Brain microvascular endothelial cell (primary cell): ENCODE data around the gene MYOZ2.

Experiments used
- DNase-seq: peaks from one replicate; pipeline ENCODE4 v3.0.0-alpha.2; 2020
- H3K27ac ChIP-seq: fragments of 250-450 bp; sonication (Bioruptor Pico); 2 replicates; pipeline ENCODE4 v1.5.1; 2020; ENCODE audit warnings: mild to moderate bottlenecking, moderate library complexity
- H3K27me3 ChIP-seq: fragments of 250-450 bp; sonication (Bioruptor Pico); replicated peaks from 2 replicates; pipeline ENCODE4 v1.5.1; 2020; ENCODE audit warnings: mild to moderate bottlenecking
- H3K36me3 ChIP-seq: fragments of 250-450 bp; sonication (Bioruptor Pico); replicated peaks from 2 replicates; pipeline ENCODE4 v1.5.1; 2020; ENCODE audit warnings: mild to moderate bottlenecking
- H3K4me3 ChIP-seq: 2 replicates; pipeline ENCODE4 v1.5.1; 2011; ENCODE audit warnings: low read depth, mild to moderate bottlenecking, control low read depth, low read length, moderate library complexity
- in situ Hi-C: cut with HindIII; loops from 2 replicates; pipeline ENCODE4 v1.10.0; 2017; ENCODE audit warnings: low sequenced_read_pairs, low pct_ligation_motif_present
- TF ChIP-seq, protein P1 (sequence below): IDR thresholded peaks from 2 replicates; pipeline ENCODE4 v1.5.1; 2011; ENCODE audit warnings: low read depth, mild to moderate bottlenecking, moderate library complexity, low read length, control low read depth, inconsistent platforms; ENCODE audit errors: missing control alignments

The MYOZ2 gene

DNA sequence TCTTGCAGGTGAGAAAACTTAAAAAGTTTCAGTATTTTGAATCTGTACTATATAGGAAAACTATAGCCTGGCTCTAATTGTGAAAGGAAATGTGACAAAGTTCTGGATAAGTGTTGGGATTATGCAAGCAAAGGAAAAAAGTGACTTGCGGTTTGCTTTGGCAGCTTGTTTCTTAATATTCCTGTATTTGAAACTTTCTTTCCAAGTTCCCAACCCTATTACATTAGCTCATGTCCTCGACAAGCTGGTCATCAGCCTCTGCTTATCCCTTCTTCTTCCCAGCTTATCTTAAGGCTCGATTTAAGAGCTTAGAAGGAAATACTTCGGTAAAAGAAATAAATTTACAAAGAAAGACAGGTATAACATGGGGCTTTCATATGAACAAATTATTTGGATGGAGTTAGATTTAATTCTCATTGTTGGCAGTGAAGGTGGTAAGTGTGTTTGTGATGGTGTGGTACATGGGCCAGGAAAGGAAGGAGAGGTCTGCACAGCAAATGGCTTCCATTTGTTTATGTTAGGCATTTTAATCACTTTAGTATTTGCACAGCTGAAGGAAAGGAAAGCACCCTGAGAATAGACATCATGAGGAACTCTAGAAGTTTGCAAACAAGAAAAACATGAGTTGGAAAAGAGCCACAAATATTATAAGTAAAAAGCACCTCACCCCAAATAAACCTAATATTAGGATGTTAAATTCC, 5.1 kb upstream of the MYOZ2 start:
- Histone ChIP-seq H3K27ac (no peak overlapping the region), H3K4me3 (no peak overlapping the region), H3K27me3 (no peaks in the 10 kb centered on the region), H3K36me3 (no peaks in the 10 kb centered on the region)
- TF ChIP-seq, protein P1, sequence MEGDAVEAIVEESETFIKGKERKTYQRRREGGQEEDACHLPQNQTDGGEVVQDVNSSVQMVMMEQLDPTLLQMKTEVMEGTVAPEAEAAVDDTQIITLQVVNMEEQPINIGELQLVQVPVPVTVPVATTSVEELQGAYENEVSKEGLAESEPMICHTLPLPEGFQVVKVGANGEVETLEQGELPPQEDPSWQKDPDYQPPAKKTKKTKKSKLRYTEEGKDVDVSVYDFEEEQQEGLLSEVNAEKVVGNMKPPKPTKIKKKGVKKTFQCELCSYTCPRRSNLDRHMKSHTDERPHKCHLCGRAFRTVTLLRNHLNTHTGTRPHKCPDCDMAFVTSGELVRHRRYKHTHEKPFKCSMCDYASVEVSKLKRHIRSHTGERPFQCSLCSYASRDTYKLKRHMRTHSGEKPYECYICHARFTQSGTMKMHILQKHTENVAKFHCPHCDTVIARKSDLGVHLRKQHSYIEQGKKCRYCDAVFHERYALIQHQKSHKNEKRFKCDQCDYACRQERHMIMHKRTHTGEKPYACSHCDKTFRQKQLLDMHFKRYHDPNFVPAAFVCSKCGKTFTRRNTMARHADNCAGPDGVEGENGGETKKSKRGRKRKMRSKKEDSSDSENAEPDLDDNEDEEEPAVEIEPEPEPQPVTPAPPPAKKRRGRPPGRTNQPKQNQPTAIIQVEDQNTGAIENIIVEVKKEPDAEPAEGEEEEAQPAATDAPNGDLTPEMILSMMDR = no peak
- in situ Hi-C loops = no loop called here
- DNase-seq = no peak

DNA sequence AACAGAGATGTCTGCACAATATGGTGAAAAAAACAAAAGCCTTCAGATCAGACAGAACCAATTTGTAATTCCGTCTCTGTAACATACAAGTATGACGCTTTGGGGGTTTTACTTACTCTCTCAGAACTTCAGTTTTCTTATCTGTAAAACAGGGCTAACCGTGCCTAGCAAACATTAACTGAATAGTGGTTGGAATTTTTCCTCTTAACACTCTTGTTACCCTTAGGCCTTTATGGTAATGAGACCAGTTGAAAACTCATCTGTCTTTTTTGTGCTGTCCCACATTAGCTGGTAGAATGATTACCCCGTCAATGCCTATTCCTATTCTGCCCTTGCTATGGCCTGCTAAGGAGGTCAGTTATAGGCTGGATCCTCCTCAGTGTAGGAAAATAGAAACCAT, 4.5 kb upstream of the MYOZ2 start:
- no peak overlapping the region for H3K27ac ChIP-seq
- TF ChIP-seq, protein P1 = no peak
- DNase-seq = no peak
- in situ Hi-C loops = no loop called here
- no peaks in the 10 kb centered on the region for H3K36me3 ChIP-seq
- no peak overlapping the region for H3K4me3 ChIP-seq
- no peaks in the 10 kb centered on the region for H3K27me3 ChIP-seq

DNA sequence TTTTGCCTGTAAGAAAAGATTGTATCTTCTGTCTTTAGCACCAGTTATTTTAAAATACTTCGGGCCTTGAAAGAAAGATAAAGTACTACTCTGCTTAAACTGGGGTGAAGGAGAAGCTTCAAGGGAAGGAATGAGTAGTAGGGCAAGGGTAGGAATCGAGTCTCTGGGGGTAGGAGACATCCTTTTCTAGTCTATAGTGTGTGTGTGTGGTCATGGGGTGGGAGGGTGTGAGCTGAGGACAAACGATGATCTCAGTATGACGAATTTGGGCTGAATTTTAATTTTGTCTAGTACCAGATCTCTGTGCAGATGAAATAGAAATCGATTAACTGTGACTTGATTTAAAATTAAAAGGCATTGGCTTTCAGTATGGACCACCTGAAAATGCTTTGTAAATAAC, 3.3 kb upstream of the MYOZ2 start:
- H3K27me3 ChIP-seq = no peaks in the 10 kb centered on the region
- in situ Hi-C loops = no loop called here
- no peaks in the 10 kb centered on the region for H3K36me3 ChIP-seq
- TF ChIP-seq, protein P1 = no peak
- no peak overlapping the region for H3K27ac ChIP-seq
- no peak overlapping the region for H3K4me3 ChIP-seq
- no peak for DNase-seq

DNA sequence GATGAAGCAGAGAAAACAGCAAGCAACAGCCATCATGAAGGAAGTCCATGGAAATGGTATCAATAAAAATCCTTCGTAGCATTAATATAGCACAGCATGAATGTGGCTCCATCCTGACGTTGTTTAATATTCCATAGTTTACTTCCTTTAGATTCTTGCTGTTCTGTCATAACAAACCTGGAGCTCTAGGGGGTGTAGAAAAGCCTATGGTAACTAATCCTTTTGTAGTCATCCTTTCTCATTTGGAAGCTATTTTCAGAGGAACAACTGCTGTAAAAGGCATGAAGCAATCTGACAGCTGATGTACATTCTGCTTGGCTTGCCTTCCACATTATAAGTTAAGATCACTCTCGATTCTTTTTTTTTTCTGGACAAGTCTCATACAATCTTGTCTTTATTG, 914 bp downstream of the MYOZ2 start:
- no peak overlapping the region for H3K27ac ChIP-seq
- no peak for DNase-seq
- H3K27me3 ChIP-seq = no peaks in the 10 kb centered on the region
- TF ChIP-seq, protein P1 = peak; percentile 2
- H3K4me3 ChIP-seq = no peak overlapping the region
- in situ Hi-C loops = no loop called here
- no peaks in the 10 kb centered on the region for H3K36me3 ChIP-seq

DNA sequence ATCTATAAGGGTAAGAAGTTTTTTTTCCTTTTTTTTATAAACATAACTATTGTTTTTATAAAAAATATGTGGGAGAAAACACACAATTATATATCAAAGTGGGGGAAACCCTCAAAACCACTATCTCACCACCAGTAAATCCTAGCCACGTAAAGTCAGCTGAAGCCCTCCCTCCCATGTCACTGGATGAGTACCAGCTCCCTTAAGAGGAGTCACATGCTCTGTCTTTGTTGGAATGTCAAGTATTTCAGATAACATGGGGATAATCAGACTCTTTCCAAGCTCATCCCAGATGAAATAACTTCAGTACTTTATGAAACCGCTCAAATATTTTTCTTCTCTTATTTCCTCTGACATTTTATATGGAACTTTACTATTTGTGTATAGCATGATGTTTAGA, 2.4 kb downstream of the MYOZ2 start:
- DNase-seq = peak; percentile 64
- TF ChIP-seq, protein P1 = no peak

DNA sequence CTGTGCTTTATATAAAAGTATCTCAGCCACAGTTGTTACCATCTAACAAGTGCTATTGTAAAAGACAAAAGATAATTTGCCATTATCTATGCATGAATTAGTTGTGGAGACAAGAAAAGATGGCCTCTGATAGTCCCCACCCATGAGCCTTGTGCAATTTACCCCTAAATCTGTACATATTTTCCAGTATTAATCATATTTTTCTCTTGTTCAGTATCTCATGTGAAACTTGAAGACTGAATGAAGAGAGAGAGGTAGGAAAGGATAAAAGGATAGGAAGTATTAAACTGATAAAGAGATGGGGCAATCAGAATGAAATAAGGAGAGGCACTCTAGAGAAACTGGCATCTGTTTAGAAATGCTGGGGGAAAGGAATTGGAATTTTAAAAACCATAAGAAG, 3.7 kb downstream of the MYOZ2 start:
- Histone ChIP-seq H3K27ac (no peak overlapping the region), H3K27me3 (no peaks in the 10 kb centered on the region), H3K4me3 (no peak overlapping the region), H3K36me3 (no peaks in the 10 kb centered on the region)
- DNase-seq = no peak
- TF ChIP-seq, protein P1 = no peak
- in situ Hi-C loops = no loop called here

More for the DNA sequence above, 2.4 kb downstream of the MYOZ2 start:
- no peaks in the 10 kb centered on the region for H3K27me3 ChIP-seq
- in situ Hi-C loops = no loop called here
- no peak overlapping the region for H3K4me3 ChIP-seq
- H3K27ac ChIP-seq = no peak overlapping the region
- H3K36me3 ChIP-seq = no peaks in the 10 kb centered on the region
